Measurements from ENCODE around the gene ST7.
A peak's percentile ranks its signal among the peaks of the same experiment; 100 is the strongest.
"Not testable (repeated sequence)": the region's sequence is repeated elsewhere in the genome, so short reads cannot be mapped to it uniquely, and the experiment has no call there.

Gene ST7

DNA sequence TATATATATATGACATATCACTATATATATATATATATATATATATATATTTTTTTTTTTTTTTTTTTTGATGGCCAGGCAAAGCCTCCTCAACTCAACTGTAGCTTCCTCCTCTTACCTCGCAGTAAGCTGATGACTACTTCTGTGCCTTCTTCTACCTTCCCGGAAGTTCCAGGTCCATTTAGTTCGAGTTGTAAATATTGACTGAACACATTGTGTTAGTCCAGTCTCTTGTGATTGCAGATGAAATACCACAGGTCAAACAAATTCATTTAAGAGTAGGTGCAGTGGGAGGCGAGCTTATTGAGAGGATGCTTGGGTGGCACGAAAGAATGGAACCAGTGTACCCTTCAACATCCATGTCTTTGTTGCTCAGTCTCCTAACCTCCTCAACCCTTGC, 144.6 kb downstream of the ST7 start:
- in situ Hi-C loops (cut with MboI; ENCODE audit: low pct_unique_long_range_greater_than_20kb, low sequenced_read_pairs): no loop called here
- DNase-seq: no peak

DNA sequence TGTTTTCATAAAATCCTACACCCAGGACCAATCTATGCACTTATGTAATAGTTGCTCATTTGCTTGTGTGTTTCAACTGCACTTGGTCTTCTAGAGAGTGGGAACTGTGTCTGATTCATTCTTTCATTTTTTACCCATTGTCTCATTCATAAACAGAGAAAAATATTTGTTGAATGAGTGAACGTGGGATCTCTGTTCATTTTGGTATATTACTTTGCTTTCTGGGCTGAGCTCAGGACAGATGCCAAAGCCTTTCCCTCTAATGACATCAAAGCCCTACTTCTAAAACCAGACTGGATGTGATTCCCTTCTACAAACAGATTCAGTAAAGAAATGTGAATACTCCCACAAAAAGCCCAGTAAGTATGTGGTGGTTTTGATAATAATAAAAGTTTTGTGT, 145.2 kb downstream of the ST7 start:
- in situ Hi-C loops (cut with MboI; ENCODE audit: low pct_unique_long_range_greater_than_20kb, low sequenced_read_pairs): no loop called here
- no peak for DNase-seq

GRCh38 chr7:117101026-117101425, 147.7 kb downstream of the ST7 start:
- no peak for DNase-seq
- in situ Hi-C loops (cut with MboI; ENCODE audit: low pct_unique_long_range_greater_than_20kb, low sequenced_read_pairs): loop anchor here (25.0 kb wide), 1 partner anchor 89 kb away; no protein-coding TSS in a partner anchor

GRCh38 chr7:117110480-117111315, 157.4 kb downstream of the ST7 start:
- no peak for DNase-seq
- in situ Hi-C loops (cut with MboI; ENCODE audit: low pct_unique_long_range_greater_than_20kb, low sequenced_read_pairs): loop anchor here (25.0 kb wide), 1 partner anchor 98 kb away; no protein-coding TSS in a partner anchor

DNA sequence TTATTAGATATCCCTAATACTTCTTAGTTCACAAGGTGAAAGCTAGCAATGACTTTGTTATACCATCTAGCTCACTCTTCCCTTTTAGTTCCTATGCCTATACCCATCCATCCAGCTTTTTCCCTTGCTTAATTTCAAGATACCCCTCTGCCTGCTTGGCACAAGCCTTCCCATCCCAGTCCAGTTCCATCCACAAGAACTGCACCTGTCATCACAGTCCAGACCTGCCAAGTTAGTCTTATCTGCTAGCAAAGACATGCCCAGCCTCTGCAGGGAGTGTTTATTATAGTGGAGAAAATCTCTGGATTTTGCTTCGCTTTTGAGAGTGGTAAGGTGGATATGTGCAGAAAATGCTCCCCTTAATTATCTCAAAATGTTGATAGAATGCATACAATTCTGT, 158.2 kb downstream of the ST7 start:
- in situ Hi-C loops (cut with MboI; ENCODE audit: low pct_unique_long_range_greater_than_20kb, low sequenced_read_pairs): loop anchor here (25.0 kb wide), 1 partner anchor 99 kb away; no protein-coding TSS in a partner anchor
- no peak for DNase-seq

- in situ Hi-C loops (cut with MboI; ENCODE audit: low pct_unique_long_range_greater_than_20kb, low sequenced_read_pairs): loop anchor here (25.0 kb wide), 1 partner anchor 100 kb away; no protein-coding TSS in a partner anchor
These were observed 159.3 kb downstream of the ST7 start for GRCh38 chr7:117112640-117113039.

DNA sequence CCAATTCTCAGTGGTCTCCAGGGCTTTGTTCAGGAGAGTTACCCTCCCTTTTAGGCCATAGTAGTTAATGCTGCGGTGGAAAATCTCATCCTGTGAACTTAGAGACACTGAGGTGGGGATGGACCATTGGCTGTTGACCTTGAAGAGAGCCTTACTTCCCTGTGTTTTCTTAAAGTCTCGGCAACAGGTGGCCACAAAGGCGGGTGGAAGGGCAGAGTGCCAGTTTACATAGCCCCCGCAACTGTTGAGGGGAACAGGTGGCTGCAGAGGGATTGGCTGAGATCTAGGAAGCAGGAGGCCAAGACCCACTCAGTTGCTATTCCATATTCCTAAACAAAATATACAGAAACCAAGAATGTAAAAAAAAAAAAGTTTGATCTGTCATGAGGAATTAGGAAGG, 160.6 kb downstream of the ST7 start:
- in situ Hi-C loops (cut with MboI; ENCODE audit: low pct_unique_long_range_greater_than_20kb, low sequenced_read_pairs): loop anchor here (25.0 kb wide), 1 partner anchor 102 kb away; no protein-coding TSS in a partner anchor
- no peak for DNase-seq

More at GRCh38 chr7:117112640-117113039, 159.3 kb downstream of the ST7 start:
- DNase-seq: no peak

GRCh38 chr7:117114272-117114671, 161.0 kb downstream of the ST7 start:
- in situ Hi-C loops (cut with MboI; ENCODE audit: low pct_unique_long_range_greater_than_20kb, low sequenced_read_pairs): loop anchor here (25.0 kb wide), 1 partner anchor 102 kb away; no protein-coding TSS in a partner anchor
- no peak for DNase-seq

DNA sequence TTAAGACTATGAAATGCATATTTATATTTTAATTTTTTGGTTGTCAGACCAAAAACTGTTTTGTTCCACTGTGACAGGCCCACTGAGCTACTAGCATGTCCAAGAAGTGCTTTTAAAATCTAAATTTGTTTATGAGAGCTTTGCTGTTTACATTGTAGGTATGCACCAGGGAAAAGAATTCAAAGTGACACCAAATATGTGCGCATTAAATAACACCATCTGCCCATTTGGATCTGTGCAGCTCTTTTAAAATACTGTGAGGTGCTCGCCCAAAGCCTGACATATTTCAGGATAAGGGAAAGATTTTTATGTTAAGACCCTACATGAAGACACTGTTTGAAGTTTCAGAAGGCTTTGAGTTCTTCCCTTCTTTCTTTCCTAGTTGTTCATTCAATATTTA, 162.9 kb downstream of the ST7 start:
- DNase-seq: no peak
- in situ Hi-C loops (cut with MboI; ENCODE audit: low pct_unique_long_range_greater_than_20kb, low sequenced_read_pairs): loop anchor here (25.0 kb wide), 1 partner anchor 104 kb away; no protein-coding TSS in a partner anchor

DNA sequence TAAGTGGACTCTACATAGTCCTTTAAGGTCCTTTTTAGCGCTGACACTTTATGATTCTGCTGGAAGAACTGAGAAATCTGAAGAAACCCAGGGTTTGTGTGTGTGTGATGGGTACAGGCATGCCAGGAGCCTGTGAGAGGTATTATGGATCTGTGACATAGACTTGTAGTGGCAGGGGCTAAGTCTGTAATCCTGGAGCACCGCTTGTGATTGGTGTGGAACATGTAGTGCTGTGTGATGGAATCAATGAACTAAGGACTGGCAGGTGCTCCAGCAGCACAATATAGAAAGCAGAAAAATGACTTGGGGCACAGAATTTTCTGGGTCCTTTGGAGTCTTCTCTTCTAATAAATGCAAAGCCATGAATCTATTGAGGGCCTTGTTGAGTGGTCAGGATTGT, 163.9 kb downstream of the ST7 start:
- in situ Hi-C loops (cut with MboI; ENCODE audit: low pct_unique_long_range_greater_than_20kb, low sequenced_read_pairs): loop anchor here (25.0 kb wide), 1 partner anchor 105 kb away; no protein-coding TSS in a partner anchor
- no peak for DNase-seq

DNA sequence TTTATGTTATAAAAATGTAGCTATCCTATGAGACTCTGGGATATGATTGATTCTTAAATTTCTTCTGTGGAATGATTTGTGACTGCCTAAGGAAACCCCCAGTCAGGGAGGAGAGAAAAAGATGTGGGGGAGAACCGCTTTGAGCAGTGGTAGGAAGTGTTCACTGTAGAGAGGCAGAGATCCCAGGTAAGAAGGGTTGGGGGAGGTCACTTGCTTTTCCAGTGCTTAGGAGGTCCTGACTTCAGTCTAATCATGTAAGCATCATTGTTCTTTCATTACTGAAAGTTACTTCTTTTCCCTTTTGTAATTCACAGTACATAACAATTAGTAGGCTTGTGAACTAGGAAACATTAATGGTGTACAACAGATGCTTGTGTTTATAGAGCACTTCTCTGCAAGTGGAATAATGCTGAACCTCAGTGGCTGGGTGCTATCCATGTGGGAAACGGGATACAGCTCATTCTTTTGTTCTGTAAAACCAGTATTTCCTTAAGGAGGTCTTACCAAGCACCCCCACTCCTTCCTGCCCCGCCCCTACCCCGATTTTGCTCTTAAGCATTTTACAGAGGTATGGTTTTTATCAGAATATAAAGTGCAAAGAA, 165.4 kb downstream of the ST7 start:
- no peak for DNase-seq
- in situ Hi-C loops (cut with MboI; ENCODE audit: low pct_unique_long_range_greater_than_20kb, low sequenced_read_pairs): loop anchor here (25.0 kb wide), 1 partner anchor 106 kb away; no protein-coding TSS in a partner anchor

DNA sequence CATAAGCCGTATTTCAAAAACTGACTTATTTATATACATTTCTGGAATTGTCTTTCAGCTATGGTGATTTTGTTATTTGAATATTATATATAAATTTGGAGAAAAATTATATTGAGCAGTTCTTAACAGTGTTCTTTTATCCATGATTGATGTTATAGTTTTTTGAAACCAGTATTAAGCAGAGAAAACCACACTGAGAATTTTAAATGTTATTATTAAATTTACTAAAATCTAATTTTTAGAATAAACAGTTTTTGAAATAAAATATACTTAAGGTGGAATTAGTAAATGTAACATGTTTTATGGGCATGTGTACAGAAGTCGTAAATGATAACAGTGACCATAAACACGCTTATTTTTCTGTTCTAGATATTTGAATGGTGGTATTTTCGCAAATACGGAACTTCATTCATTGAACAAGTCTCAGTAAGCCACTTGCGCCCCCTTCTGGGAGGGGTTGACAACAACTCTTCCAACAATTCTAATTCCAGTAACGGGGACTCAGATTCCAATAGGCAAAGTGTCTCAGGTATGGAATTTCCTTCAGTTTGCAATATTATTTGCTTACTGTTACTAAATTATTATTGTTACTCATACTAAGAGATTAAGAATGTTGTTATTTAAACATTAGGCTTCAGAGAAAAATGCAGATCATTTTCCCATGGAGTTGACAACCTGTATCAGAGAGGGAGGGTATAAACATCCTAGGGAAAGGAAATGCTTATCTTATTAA, 166.1 kb downstream of the ST7 start:
- in situ Hi-C loops (cut with MboI; ENCODE audit: low pct_unique_long_range_greater_than_20kb, low sequenced_read_pairs): loop anchor here (25.0 kb wide), 1 partner anchor 107 kb away; no protein-coding TSS in a partner anchor
- peak; percentile 72 for DNase-seq

GRCh38 chr7:117120321-117120720, 167.0 kb downstream of the ST7 start:
- in situ Hi-C loops (cut with MboI; ENCODE audit: low pct_unique_long_range_greater_than_20kb, low sequenced_read_pairs): loop anchor here (10.0 to 25.0 kb wide), 2 partner anchors 108 to 186 kb away; no protein-coding TSS in a partner anchor
- DNase-seq: not testable (repeated sequence)

DNA sequence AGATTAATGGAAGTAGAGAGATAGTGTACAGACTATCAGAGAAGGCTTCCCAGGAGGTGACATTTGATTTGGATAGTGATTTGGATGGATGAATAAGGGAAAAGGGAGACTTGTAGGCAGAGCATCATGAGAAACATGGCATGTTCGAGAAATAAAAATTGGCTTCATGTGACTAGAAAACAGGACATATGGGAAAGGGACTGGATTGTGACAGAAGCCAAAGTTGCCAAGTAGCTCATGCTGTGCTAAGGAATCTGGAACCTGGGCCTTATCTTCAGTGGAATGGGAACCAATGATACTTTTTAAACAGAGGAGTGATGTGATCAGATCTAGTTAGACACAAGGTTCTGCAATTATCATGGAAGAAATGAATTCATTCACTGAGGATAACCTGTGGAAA, 168.7 kb downstream of the ST7 start:
- in situ Hi-C loops (cut with MboI; ENCODE audit: low pct_unique_long_range_greater_than_20kb, low sequenced_read_pairs): loop anchor here (10.0 to 25.0 kb wide), 2 partner anchors 110 to 187 kb away; no protein-coding TSS in a partner anchor

DNA sequence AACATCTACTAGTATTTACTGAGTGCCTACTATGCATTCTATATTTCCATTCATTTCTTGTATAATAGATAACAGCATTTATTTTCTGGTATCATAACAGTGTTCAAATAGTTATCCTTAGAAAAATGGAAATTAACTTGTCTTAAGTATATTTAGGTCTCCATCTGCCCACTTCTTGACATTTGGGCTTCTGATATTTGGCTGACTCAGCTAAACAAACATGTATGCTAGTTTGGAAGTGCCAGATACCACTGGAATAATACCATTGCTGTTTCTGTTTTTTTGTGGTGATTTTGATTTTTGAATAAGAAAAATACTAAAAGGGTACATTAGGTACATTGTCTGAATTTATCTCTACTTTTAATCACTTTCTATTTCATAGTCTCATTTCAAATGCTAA, 169.2 kb downstream of the ST7 start:
- DNase-seq: no peak
- in situ Hi-C loops (cut with MboI; ENCODE audit: low pct_unique_long_range_greater_than_20kb, low sequenced_read_pairs): loop anchor here (10.0 to 25.0 kb wide), 2 partner anchors 110 to 188 kb away; no protein-coding TSS in a partner anchor

More for the DNA sequence above, 168.7 kb downstream of the ST7 start:
- DNase-seq: not testable (repeated sequence)

- no peak for DNase-seq
- in situ Hi-C loops (cut with MboI; ENCODE audit: low pct_unique_long_range_greater_than_20kb, low sequenced_read_pairs): loop anchor here (10.0 to 25.0 kb wide), 2 partner anchors 111 to 189 kb away; no protein-coding TSS in a partner anchor
These were observed 170.1 kb downstream of the ST7 start for GRCh38 chr7:117123311-117123926.

DNA sequence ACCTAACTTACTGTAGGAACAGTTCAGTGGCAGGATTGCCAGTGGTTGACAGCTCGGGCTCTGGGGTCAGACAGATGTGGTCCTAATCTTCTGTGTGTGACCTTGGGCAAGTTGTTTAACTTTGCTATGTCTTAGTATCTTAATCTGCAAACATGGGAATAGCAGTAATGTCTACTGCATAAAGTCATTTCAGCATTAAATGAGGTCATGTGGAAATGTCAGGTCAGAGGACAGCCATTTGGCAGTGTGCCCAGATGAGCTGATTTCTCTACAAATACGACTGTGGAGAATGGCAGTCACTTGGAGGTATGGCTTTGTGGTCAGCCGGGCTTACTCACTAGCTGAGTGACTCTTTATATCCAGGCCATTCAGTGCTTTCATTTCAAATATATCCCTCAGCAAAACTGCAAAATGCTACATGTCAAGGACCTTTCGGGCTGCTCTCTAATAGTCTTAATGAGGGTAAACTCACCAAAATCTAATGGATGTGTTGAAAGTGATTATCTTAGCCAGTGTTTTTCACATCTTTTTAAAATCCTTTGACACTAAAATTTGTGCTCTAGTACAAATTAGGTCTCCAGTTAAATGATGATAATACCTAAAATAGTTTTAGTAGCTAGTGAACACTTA, 171.4 kb downstream of the ST7 start:
- in situ Hi-C loops (cut with MboI; ENCODE audit: low pct_unique_long_range_greater_than_20kb, low sequenced_read_pairs): loop anchor here (10.0 to 25.0 kb wide), 2 partner anchors 112 to 190 kb away; no protein-coding TSS in a partner anchor
- DNase-seq: peak; percentile 32

DNA sequence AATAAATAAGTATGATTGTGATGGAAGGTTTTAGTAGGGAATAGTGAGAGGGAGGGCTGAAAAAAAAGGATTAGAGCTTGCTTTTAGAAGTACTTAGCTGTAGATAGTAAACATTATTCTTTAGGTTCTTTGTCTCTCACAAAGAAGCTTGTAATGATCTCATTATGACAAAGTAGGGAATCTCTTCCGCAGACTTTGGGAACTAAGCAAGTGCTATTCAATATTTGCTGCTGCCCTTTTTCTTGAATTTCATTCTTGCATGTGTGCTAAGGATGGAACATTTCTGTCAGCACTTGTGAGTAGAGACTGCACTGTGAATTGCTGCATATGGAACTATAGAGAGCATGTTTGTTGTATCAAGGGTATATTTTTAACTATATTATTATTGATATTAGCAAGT, 173.4 kb downstream of the ST7 start:
- in situ Hi-C loops (cut with MboI; ENCODE audit: low pct_unique_long_range_greater_than_20kb, low sequenced_read_pairs): loop anchor here (10.0 kb wide), 1 partner anchor 192 kb away; no protein-coding TSS in a partner anchor
- no peak for DNase-seq

Data from KBM-7 (cell line).